ENCODE data around the gene TMEM9B. TPM values are rescaled to one million over a fixed set of nuclear protein-coding genes. Genes with fewer than 3 reads are reported as not detected.

Gene TMEM9B
- total and polyA plus RNA-seq, 9 of the 15 experiments (the other 6 are each of a cell fraction or from before 2014, with no cell fraction given), result 7.7 to 20.0 (median 14.0) TPM

DNA sequence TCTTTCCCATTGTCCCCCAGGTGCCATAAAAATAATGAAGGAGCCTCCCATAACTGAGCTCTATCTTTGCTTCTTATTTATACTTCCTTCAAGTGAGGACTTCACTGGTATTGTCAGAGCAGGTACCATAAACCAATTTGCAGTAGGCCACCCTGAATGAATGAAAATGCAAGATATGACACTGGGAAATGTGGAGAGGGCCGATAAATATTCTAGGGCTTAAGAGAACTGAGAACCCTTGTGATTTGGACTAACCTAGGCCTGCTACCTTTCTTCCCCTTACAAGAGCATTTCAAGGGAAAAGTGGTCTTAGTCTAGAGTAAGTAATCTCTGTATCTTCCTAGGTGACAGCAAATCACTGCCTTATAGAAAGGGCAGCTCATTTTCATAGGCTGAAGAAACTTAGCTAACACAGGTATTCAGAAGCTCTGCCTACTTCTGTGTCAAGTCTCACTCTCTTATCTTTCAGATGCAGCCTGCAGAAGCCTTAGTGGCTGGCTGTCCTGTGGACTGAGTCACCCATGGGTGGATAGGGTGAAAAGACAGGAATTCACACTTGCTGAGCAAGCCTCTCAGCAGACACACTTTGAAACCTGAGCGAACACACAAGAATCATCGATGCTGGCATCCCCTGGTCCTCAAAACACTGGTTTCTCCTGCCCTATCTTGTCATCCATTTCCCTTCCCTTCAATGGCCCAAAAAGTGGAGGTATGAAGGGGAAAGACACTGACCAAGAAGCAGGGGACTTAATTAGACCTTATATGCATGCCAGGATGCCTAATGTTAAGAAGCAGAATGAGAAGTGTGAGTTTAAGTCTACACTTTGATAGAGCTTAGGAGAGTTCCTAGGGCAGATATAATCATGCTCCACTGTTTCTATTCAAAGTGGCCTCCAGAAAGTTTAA lies 24.3 kb upstream of the TMEM9B start (continued):
- TF ChIP-seq RBM25 (IDR thresholded peaks at IDR 0.05; ENCODE audit: low read depth, low read length, severe bottlenecking), result no peak
- TF ChIP-seq, protein P1, sequence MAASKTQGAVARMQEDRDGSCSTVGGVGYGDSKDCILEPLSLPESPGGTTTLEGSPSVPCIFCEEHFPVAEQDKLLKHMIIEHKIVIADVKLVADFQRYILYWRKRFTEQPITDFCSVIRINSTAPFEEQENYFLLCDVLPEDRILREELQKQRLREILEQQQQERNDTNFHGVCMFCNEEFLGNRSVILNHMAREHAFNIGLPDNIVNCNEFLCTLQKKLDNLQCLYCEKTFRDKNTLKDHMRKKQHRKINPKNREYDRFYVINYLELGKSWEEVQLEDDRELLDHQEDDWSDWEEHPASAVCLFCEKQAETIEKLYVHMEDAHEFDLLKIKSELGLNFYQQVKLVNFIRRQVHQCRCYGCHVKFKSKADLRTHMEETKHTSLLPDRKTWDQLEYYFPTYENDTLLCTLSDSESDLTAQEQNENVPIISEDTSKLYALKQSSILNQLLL (CRISPR knock-in tag; IDR thresholded peaks at IDR 0.05; ENCODE audit: borderline replicate concordance), result no peak
- TF ChIP-seq CHD1 (IDR thresholded peaks at IDR 0.05; ENCODE audit: low read length), result peak; percentile 50
- no peak for TF ChIP-seq KLF6 (CRISPR knock-in tag; IDR thresholded peaks at IDR 0.05; ENCODE audit: borderline replicate concordance)
- TF ChIP-seq RBFOX2 (IDR thresholded peaks at IDR 0.05; ENCODE audit: low read depth, low read length), result no peak
- no peak for TF ChIP-seq POU5F1 (IDR thresholded peaks at IDR 0.05; ENCODE audit: borderline replicate concordance, low read depth, low read length, partially characterized antibody)
- TF ChIP-seq SP2 (IDR thresholded peaks at IDR 0.05; ENCODE audit: extremely low read depth, low read depth, low read length, poor library complexity, severe bottlenecking), result no peak
- TF ChIP-seq ZNF778 (CRISPR knock-in tag; IDR thresholded peaks at IDR 0.05), result no peak
- TF ChIP-seq ZNF830 (CRISPR knock-in tag; IDR thresholded peaks at IDR 0.05), result no peak
- TF ChIP-seq ARID1B (IDR thresholded peaks at IDR 0.05), result peak; percentile 98
- no peak for TF ChIP-seq SNIP1 (IDR thresholded peaks at IDR 0.05; ENCODE audit: low read depth)
- no peak for TF ChIP-seq MED1 (CRISPR knock-in tag; IDR thresholded peaks at IDR 0.05; ENCODE audit: borderline replicate concordance)
- TF ChIP-seq NFIX (CRISPR knock-in tag; IDR thresholded peaks at IDR 0.05; ENCODE audit: low read depth), result no peak
- no peak for TF ChIP-seq CHD4 (IDR thresholded peaks at IDR 0.05; ENCODE audit: insufficient read depth, insufficient replicate concordance, low read depth, low read length, poor library complexity, severe bottlenecking)
- TF ChIP-seq CREB1 (IDR thresholded peaks at IDR 0.05), result peak; percentile 60; the same call in 1 of the 2 replicates
- no peak for TF ChIP-seq CREB1 (CRISPR knock-in tag; IDR thresholded peaks at IDR 0.05)
- no peak for TF ChIP-seq U2AF1 (optimal IDR thresholded peaks at IDR 0.05; ENCODE audit: low read depth, low read length)
- TF ChIP-seq, protein P2, sequence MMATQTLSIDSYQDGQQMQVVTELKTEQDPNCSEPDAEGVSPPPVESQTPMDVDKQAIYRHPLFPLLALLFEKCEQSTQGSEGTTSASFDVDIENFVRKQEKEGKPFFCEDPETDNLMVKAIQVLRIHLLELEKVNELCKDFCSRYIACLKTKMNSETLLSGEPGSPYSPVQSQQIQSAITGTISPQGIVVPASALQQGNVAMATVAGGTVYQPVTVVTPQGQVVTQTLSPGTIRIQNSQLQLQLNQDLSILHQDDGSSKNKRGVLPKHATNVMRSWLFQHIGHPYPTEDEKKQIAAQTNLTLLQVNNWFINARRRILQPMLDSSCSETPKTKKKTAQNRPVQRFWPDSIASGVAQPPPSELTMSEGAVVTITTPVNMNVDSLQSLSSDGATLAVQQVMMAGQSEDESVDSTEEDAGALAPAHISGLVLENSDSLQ (IDR thresholded peaks at IDR 0.05), result peak; percentile 26; the same call in 1 of the 2 replicates
- TF ChIP-seq, protein P3, sequence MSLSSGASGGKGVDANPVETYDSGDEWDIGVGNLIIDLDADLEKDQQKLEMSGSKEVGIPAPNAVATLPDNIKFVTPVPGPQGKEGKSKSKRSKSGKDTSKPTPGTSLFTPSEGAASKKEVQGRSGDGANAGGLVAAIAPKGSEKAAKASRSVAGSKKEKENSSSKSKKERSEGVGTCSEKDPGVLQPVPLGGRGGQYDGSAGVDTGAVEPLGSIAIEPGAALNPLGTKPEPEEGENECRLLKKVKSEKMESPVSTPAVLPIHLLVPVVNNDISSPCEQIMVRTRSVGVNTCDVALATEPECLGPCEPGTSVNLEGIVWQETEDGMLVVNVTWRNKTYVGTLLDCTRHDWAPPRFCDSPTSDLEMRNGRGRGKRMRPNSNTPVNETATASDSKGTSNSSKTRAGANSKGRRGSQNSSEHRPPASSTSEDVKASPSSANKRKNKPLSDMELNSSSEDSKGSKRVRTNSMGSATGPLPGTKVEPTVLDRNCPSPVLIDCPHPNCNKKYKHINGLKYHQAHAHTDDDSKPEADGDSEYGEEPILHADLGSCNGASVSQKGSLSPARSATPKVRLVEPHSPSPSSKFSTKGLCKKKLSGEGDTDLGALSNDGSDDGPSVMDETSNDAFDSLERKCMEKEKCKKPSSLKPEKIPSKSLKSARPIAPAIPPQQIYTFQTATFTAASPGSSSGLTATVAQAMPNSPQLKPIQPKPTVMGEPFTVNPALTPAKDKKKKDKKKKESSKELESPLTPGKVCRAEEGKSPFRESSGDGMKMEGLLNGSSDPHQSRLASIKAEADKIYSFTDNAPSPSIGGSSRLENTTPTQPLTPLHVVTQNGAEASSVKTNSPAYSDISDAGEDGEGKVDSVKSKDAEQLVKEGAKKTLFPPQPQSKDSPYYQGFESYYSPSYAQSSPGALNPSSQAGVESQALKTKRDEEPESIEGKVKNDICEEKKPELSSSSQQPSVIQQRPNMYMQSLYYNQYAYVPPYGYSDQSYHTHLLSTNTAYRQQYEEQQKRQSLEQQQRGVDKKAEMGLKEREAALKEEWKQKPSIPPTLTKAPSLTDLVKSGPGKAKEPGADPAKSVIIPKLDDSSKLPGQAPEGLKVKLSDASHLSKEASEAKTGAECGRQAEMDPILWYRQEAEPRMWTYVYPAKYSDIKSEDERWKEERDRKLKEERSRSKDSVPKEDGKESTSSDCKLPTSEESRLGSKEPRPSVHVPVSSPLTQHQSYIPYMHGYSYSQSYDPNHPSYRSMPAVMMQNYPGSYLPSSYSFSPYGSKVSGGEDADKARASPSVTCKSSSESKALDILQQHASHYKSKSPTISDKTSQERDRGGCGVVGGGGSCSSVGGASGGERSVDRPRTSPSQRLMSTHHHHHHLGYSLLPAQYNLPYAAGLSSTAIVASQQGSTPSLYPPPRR (CRISPR knock-in tag; IDR thresholded peaks at IDR 0.05; ENCODE audit: borderline replicate concordance), result 0 out of 2 replicates have a peak, but pooled peaks have one; percentile 46
- TF ChIP-seq ZFX (CRISPR knock-in tag; IDR thresholded peaks at IDR 0.05), result peak; percentile 32; the same call in 1 of the 2 replicates

All from K562 (cell line).